ENCODE measurements around the gene RHBDD1. TPM values are rescaled to one million over a fixed set of nuclear protein-coding genes. Genes with fewer than 3 reads are reported as not detected.

RHBDD1 gene
- total and polyA plus RNA-seq, 7 donors: 1.8 to 28.0 (median 17.5) TPM

DNA sequence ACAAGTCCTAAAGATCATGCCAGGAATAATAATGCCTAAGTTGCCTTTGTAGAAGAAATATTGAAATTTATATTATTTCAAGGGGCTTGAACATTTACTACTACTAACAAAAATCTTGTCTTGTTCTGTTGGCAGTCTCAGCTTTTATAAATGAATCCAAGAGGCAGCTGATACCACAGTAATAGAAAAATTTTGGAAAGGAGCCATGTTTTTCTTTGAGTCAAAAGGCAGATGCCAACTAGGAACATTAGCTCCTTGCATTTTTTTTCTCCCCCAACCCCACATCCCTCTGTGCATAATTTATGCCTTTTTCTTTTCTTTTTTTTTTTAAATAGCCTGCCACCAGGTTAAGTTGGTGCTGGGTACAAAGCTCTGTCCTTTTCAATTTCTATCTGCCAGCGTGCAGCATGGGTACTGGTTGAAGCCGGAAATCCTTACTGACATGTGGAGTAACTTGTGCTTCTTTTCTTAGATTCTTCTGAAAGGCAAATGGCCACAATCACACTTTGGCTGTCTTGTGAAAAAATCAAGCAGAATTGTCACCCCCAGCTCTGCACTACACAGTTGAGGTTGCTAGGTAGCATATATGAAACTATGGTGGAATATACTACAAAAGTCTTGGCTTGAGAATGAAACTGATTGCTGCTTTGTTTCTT lies 98.8 kb downstream of the RHBDD1 start:
- Histone ChIP-seq H3K4me3 (no peak overlapping the region), H3K4me1 (no peaks in the 10 kb centered on the region), H3K36me3 (no peaks in the 10 kb centered on the region), H3K9me3 (no peaks in the 10 kb centered on the region), H3K27me3 (no peaks in the 10 kb centered on the region), H3K27ac (no peak overlapping the region)
- TF ChIP-seq POLR2A (IDR thresholded peaks at IDR 0.05) (no peak), POLR2AphosphoS5 (IDR thresholded peaks at IDR 0.05) (no peak), EP300 (IDR thresholded peaks at IDR 0.05) (no peak)
- TF ChIP-seq, protein P1, sequence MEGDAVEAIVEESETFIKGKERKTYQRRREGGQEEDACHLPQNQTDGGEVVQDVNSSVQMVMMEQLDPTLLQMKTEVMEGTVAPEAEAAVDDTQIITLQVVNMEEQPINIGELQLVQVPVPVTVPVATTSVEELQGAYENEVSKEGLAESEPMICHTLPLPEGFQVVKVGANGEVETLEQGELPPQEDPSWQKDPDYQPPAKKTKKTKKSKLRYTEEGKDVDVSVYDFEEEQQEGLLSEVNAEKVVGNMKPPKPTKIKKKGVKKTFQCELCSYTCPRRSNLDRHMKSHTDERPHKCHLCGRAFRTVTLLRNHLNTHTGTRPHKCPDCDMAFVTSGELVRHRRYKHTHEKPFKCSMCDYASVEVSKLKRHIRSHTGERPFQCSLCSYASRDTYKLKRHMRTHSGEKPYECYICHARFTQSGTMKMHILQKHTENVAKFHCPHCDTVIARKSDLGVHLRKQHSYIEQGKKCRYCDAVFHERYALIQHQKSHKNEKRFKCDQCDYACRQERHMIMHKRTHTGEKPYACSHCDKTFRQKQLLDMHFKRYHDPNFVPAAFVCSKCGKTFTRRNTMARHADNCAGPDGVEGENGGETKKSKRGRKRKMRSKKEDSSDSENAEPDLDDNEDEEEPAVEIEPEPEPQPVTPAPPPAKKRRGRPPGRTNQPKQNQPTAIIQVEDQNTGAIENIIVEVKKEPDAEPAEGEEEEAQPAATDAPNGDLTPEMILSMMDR (IDR thresholded peaks at IDR 0.05): no peak
- 95 to 99% methylated on average over 2 of the region's 2 CpGs for WGBS, 2 donors
- intact Hi-C loops (cut with DNase I): no loop called here
- DNase-seq: no peak

DNA sequence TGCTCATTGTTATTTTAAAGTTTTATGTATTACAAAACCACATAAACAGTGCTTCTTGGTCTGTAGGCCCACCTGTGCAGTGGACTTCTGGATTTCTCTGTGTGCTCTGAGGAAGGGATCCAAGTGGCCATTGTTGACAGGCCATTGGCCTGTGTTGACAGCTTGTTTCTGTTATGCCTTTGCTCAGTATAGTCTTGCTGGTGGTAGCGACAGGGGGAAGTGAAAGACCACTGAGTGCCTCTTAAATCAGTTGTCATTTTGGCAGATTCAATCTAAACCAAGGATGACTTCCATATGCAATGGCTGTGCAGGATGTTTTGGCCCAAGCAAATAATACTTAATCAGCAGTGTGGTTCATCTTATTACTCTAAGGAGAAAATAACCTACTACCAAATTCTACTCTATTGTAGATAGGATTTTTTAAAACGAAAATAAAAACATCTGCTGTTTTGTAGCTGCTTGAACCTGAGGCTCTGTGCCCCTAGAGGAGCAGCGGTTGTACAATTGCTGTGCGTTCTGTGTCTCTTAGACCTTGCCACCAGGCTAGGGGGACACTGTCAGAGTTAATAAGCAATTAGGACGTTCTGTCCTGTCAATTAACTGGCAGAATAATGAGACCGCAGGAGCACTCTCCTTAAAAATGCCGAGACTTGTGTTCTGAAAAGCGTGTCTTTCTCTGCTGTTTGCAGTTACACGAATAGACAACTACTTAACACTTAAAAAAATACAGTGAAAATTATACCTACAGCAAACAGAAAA lies 108.2 kb downstream of the RHBDD1 start:
- Histone ChIP-seq H3K4me1 (no peaks in the 10 kb centered on the region), H3K9me3 (peaks cover 0 to 3% (median 1%) of the 10 kb centered on the region in 4 donors), H3K27ac (no peak overlapping the region), H3K4me3 (no peak overlapping the region), H3K36me3 (no peaks in the 10 kb centered on the region), H3K27me3 (no peaks in the 10 kb centered on the region)
- no peak for DNase-seq
- intact Hi-C loops (cut with DNase I): no loop called here
- TF ChIP-seq, protein P1 (IDR thresholded peaks at IDR 0.05): no peak
- no peak for TF ChIP-seq POLR2AphosphoS5 (IDR thresholded peaks at IDR 0.05)
- no peak for TF ChIP-seq POLR2A (IDR thresholded peaks at IDR 0.05)
- TF ChIP-seq EP300 (IDR thresholded peaks at IDR 0.05): no peak
- WGBS, 2 donors: 88 to 92% methylated on average over 9 of the region's 9 CpGs

DNA sequence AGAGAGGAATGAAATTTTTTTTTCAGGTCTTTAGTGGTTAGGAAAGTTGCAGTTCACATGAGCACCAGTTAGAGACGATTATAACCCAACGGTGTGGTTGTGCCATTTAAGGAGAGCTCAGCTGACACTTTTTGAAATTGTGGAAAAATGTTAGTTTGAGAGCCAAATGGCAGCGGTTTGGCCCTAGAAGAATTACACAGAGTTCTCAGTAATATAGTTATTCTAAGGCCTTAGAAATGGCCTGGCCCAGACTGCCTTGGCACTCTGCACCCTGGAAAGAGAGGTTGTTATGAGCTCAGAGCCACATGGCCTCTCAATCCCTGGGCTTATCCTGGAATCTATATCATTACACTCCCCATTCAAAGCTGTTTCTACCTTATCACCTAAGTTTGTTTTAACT lies 117.4 kb downstream of the RHBDD1 start:
- H3K27me3 ChIP-seq: no peaks in the 10 kb centered on the region
- 89 to 95% methylated on average over 3 of the region's 3 CpGs for whole genome bisulfite sequencing, 2 donors
- H3K4me1 ChIP-seq: no peaks in the 10 kb centered on the region
- no peak for TF ChIP-seq EP300 (IDR thresholded peaks at IDR 0.05)
- TF ChIP-seq POLR2AphosphoS5 (IDR thresholded peaks at IDR 0.05): no peak
- TF ChIP-seq POLR2A (IDR thresholded peaks at IDR 0.05): no peak
- TF ChIP-seq, protein P1 (IDR thresholded peaks at IDR 0.05): no peak
- H3K27ac ChIP-seq: no peak overlapping the region
- intact Hi-C loops (cut with DNase I): no loop called here
- no peaks in the 10 kb centered on the region for H3K9me3 ChIP-seq
- no peak overlapping the region for H3K4me3 ChIP-seq
- no peaks in the 10 kb centered on the region for H3K36me3 ChIP-seq
- no peak for DNase-seq

DNA sequence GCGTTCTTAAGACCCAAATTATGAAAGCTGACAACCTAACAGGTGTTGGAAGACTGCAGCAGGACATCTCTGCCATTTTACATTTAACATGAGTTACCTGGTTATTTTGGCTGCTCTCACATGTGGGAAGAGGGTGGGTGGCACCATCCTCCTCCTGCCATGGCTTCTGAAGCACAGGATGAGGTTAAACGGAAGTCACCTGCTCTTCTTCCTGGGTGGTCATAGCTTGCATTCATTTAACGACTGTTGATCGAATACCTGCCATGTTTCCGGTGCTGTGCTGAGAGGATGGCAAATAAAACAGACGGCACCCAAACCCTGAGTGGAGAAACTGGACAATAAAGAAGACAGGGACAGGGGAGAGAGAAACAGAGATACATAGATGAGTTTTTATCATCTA lies 118.0 kb downstream of the RHBDD1 start:
- H3K9me3 ChIP-seq: no peaks in the 10 kb centered on the region
- H3K4me3 ChIP-seq: no peak overlapping the region
- no peaks in the 10 kb centered on the region for H3K27me3 ChIP-seq
- H3K27ac ChIP-seq: no peak overlapping the region
- no peaks in the 10 kb centered on the region for H3K36me3 ChIP-seq
- no peak for DNase-seq
- TF ChIP-seq, protein P1 (IDR thresholded peaks at IDR 0.05): no peak
- intact Hi-C loops (cut with DNase I): no loop called here
- no peaks in the 10 kb centered on the region for H3K4me1 ChIP-seq
- 77 to 92% methylated on average over 6 of the region's 6 CpGs for WGBS, 2 donors
